ENCODE data around the gene ZNF521. TPM values are rescaled to one million over a fixed set of nuclear protein-coding genes. Genes with fewer than 3 reads are reported as not detected.

ZNF521 gene
- total RNA-seq, 1 donor from 2014 or later: 48.0 TPM

- Mint-ChIP-seq H3K27ac (ENCODE audit: unreplicated experiment) (no peak overlapping the region), H3K9me3 (ENCODE audit: unreplicated experiment) (no peaks in the 10 kb centered on the region), H3K4me1 (ENCODE audit: low read depth, unreplicated experiment) (no peaks in the 10 kb centered on the region), H3K27me3 (ENCODE audit: low read depth, unreplicated experiment) (peaks cover 4% of the 10 kb centered on the region), H3K4me3 (ENCODE audit: unreplicated experiment) (no peak overlapping the region), H3K36me3 (ENCODE audit: low read depth, unreplicated experiment) (no peaks in the 10 kb centered on the region)
- H3K9me3 ChIP-seq (ENCODE audit: insufficient read depth, low read depth, low read length): no peaks in the 10 kb centered on the region
- H3K4me3 ChIP-seq (ENCODE audit: insufficient read depth, low read depth, low read length): no peak overlapping the region
- TF ChIP-seq CTCF (IDR thresholded peaks at IDR 0.05; ENCODE audit: insufficient read depth, low read depth, low read length) (no peak), EZH2 (IDR thresholded peaks at IDR 0.05; ENCODE audit: insufficient read depth, low read length) (no peak)
- no peaks in the 10 kb centered on the region for H4K20me1 ChIP-seq (ENCODE audit: insufficient read depth, low read length)
- H3K9ac ChIP-seq (ENCODE audit: low read length): no peak overlapping the region
- H3K36me3 ChIP-seq (ENCODE audit: insufficient read depth, low read length): no peaks in the 10 kb centered on the region
- H3K4me2 ChIP-seq (ENCODE audit: low read length): no peak overlapping the region
- H2AFZ ChIP-seq (ENCODE audit: low read depth, low read length): no peak overlapping the region
- no peaks in the 10 kb centered on the region for H3K27me3 ChIP-seq (ENCODE audit: insufficient read depth, low read length)
- no peaks in the 10 kb centered on the region for H3K79me2 ChIP-seq (ENCODE audit: insufficient read depth, low read length)
- H3K4me1 ChIP-seq (ENCODE audit: insufficient read depth, low read length): no peaks in the 10 kb centered on the region
- FAIRE-seq (no peak), DNase-seq (ENCODE audit: low read depth) (no peak)
- H3K27ac ChIP-seq (ENCODE audit: low read depth, low read length): no peak overlapping the region
Measured at GRCh38 chr18:25360301-25360899, 8.4 kb upstream of the ZNF521 start.

GRCh38 chr18:25353080-25353479 is 1.1 kb upstream of the ZNF521 start:
- H3K27me3 ChIP-seq (ENCODE audit: insufficient read depth, low read length): no peaks in the 10 kb centered on the region
- no peak for DNase-seq (ENCODE audit: low read depth)
- H3K79me2 ChIP-seq (ENCODE audit: insufficient read depth, low read length): peaks cover 10% of the 10 kb centered on the region
- no peak overlapping the region for H3K27ac Mint-ChIP-seq (ENCODE audit: unreplicated experiment)
- no peak overlapping the region for H3K27ac ChIP-seq (ENCODE audit: low read depth, low read length)
- no peaks in the 10 kb centered on the region for H3K36me3 Mint-ChIP-seq (ENCODE audit: low read depth, unreplicated experiment)
- peak overlapping the region; percentile 78 for H3K4me2 ChIP-seq (ENCODE audit: low read length)
- H3K4me3 Mint-ChIP-seq (ENCODE audit: unreplicated experiment): peak overlapping the region; percentile 88
- TF ChIP-seq CTCF (IDR thresholded peaks at IDR 0.05; ENCODE audit: insufficient read depth, low read depth, low read length) (no peak), EZH2 (IDR thresholded peaks at IDR 0.05; ENCODE audit: insufficient read depth, low read length) (no peak)
- no peaks in the 10 kb centered on the region for H3K36me3 ChIP-seq (ENCODE audit: insufficient read depth, low read length)
- H3K4me3 ChIP-seq (ENCODE audit: insufficient read depth, low read depth, low read length): peak overlapping the region; percentile 55
- no peaks in the 10 kb centered on the region for H3K9me3 ChIP-seq (ENCODE audit: insufficient read depth, low read depth, low read length)
- FAIRE-seq: no peak
- H3K9ac ChIP-seq (ENCODE audit: low read length): peak overlapping the region; percentile 49
- peak overlapping the region; percentile 36 for H2AFZ ChIP-seq (ENCODE audit: low read depth, low read length)
- no peaks in the 10 kb centered on the region for H3K9me3 Mint-ChIP-seq (ENCODE audit: unreplicated experiment)
- H3K4me1 ChIP-seq (ENCODE audit: insufficient read depth, low read length): peaks cover 5% of the 10 kb centered on the region
- peaks cover 2% of the 10 kb centered on the region for H3K27me3 Mint-ChIP-seq (ENCODE audit: low read depth, unreplicated experiment)
- H4K20me1 ChIP-seq (ENCODE audit: insufficient read depth, low read length): no peaks in the 10 kb centered on the region
- H3K4me1 Mint-ChIP-seq (ENCODE audit: low read depth, unreplicated experiment): peaks cover 4% of the 10 kb centered on the region

- no peak for DNase-seq (ENCODE audit: low read depth)
- H3K27ac Mint-ChIP-seq (ENCODE audit: unreplicated experiment): peak overlapping the region; percentile 69
- no peak overlapping the region for H3K27ac ChIP-seq (ENCODE audit: low read depth, low read length)
- peak overlapping the region; percentile 88 for H3K4me3 Mint-ChIP-seq (ENCODE audit: unreplicated experiment)
- peak overlapping the region; percentile 36 for H2AFZ ChIP-seq (ENCODE audit: low read depth, low read length)
- H3K27me3 Mint-ChIP-seq (ENCODE audit: low read depth, unreplicated experiment): peaks cover 2% of the 10 kb centered on the region
- no peak for TF ChIP-seq EZH2 (IDR thresholded peaks at IDR 0.05; ENCODE audit: insufficient read depth, low read length)
- TF ChIP-seq CTCF (IDR thresholded peaks at IDR 0.05; ENCODE audit: insufficient read depth, low read depth, low read length): no peak
- no peaks in the 10 kb centered on the region for H3K36me3 ChIP-seq (ENCODE audit: insufficient read depth, low read length)
- FAIRE-seq: no peak
- peaks cover 9% of the 10 kb centered on the region for H3K4me1 Mint-ChIP-seq (ENCODE audit: low read depth, unreplicated experiment)
- H3K27me3 ChIP-seq (ENCODE audit: insufficient read depth, low read length): no peaks in the 10 kb centered on the region
- peaks cover 15% of the 10 kb centered on the region for H3K79me2 ChIP-seq (ENCODE audit: insufficient read depth, low read length)
- peaks cover 5% of the 10 kb centered on the region for H3K4me1 ChIP-seq (ENCODE audit: insufficient read depth, low read length)
- peak overlapping the region; percentile 78 for H3K4me2 ChIP-seq (ENCODE audit: low read length)
- peak overlapping the region; percentile 49 for H3K9ac ChIP-seq (ENCODE audit: low read length)
- H3K36me3 Mint-ChIP-seq (ENCODE audit: low read depth, unreplicated experiment): no peaks in the 10 kb centered on the region
- no peaks in the 10 kb centered on the region for H3K9me3 ChIP-seq (ENCODE audit: insufficient read depth, low read depth, low read length)
- H3K4me3 ChIP-seq (ENCODE audit: insufficient read depth, low read depth, low read length): peak overlapping the region; percentile 55
- no peaks in the 10 kb centered on the region for H3K9me3 Mint-ChIP-seq (ENCODE audit: unreplicated experiment)
- peaks cover 2% of the 10 kb centered on the region for H4K20me1 ChIP-seq (ENCODE audit: insufficient read depth, low read length)
Measured at GRCh38 chr18:25352629-25353005, 651 bp upstream of the ZNF521 start.
